ENCODE results near the gene AXDND1. TPM values are rescaled to one million over a fixed set of nuclear protein-coding genes. Genes with fewer than 3 reads are reported as not detected.

AXDND1 gene
- total and polyA plus RNA-seq, 9 of the 15 experiments (the other 6 are each of a cell fraction or from before 2014, with no cell fraction given): 0.03 to 0.13 (median 0.06) TPM; not detected in 5

DNA sequence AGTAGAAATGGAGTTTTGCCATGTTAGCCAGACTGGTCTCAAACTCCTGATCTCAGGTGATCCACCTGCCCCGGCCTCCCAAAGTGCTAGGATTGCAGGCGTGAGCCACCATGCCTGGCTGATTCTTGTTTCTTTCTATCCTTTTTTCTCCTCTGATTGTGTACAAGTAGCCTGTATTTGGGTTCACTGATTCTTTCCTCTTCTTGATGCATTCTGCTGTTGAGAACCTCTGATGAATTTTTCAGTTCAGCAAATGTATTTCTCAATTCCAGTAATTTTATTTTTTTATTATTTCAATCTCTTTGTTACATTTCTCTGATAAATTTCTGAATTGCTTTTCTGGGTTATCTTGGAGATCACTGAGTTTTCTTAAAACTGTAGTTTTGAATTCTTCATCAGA, 58.8 kb downstream of the AXDND1 start:
- in situ Hi-C loops (cut with MboI): no loop called here
- H3K79me2 ChIP-seq (ENCODE audit: control insufficient read depth, insufficient read depth, low read length): no peaks in the 10 kb centered on the region
- H3K9me3 ChIP-seq (replicated peaks; ENCODE audit: control insufficient read depth, insufficient read depth, low read depth, low read length): no peaks in the 10 kb centered on the region; the same call in 1 of the 2 replicates
- no peak overlapping the region for H3K4me3 ChIP-seq
- H3K9me1 ChIP-seq (ENCODE audit: control insufficient read depth, insufficient read depth, low read length): no peaks in the 10 kb centered on the region
- BruUV-seq (replicated peaks): no TSS peak
- ATAC-seq (no peak), DNase-seq (ENCODE audit: extremely low read depth in 1 of 4, low spot score in 3 of 4) (no peak), FAIRE-seq (no peak)
- no peak overlapping the region for H3K4me2 ChIP-seq (ENCODE audit: insufficient read depth, low read length)
- WGBS (ENCODE audit: insufficient coverage, low coverage, missing lambda C conversion rate): 0% methylated on average over 2 of the region's 2 CpGs
- no peak overlapping the region for H3K9ac ChIP-seq (ENCODE audit: insufficient read depth in 1 of 2, low read depth in 2 of 2, low read length in 2 of 2)
- no peak overlapping the region for H3K27ac ChIP-seq (ENCODE audit: extremely low read depth, low read depth, low read length)
- POLR2A ChIA-PET: no interaction called here
- H3K4me1 ChIP-seq (replicated peaks in 1 of 2; ENCODE audit: control insufficient read depth in 2 of 2, insufficient read depth in 2 of 2, low read length in 2 of 2): no peaks in the 10 kb centered on the region
- no peaks in the 10 kb centered on the region for H4K20me1 ChIP-seq (replicated peaks; ENCODE audit: control insufficient read depth, insufficient read depth, low read length)
- H2AFZ ChIP-seq (ENCODE audit: low read depth, low read length): no peak overlapping the region
- TF ChIP-seq PRMT5 (CRISPR knock-in tag; IDR thresholded peaks at IDR 0.05): no peak
- no peak for TF ChIP-seq TCFL5 (CRISPR knock-in tag; conservative IDR thresholded peaks at IDR 0.05)
- TF ChIP-seq TRIM28 (IDR thresholded peaks at IDR 0.05): peak; percentile 62; the same call in 1 of the 2 replicates
- H3K36me3 ChIP-seq (ENCODE audit: control insufficient read depth, insufficient read depth, low read length): no peaks in the 10 kb centered on the region
- CTCF ChIA-PET (ENCODE audit: low intra/inter-chr PET ratio): no interaction called here
- H3K27me3 ChIP-seq (ENCODE audit: control insufficient read depth in 2 of 2, insufficient read depth in 2 of 2, low read length in 2 of 2): peaks cover 0 to 2% of the 10 kb centered on the region in 2 experiments; a peak in 1 of 5 replicates
- intact Hi-C loops (cut with micrococcal nuclease): no loop called here

GRCh38 chr1:179425186-179425585, 59.4 kb downstream of the AXDND1 start:
- ATAC-seq: no peak
- no peak for FAIRE-seq
- BruUV-seq (replicated peaks): no TSS peak
- Histone ChIP-seq H3K27me3 (ENCODE audit: control insufficient read depth in 2 of 2, insufficient read depth in 2 of 2, low read length in 2 of 2) (peaks cover 0 to 2% of the 10 kb centered on the region in 2 experiments; a peak in 1 of 5 replicates), H3K4me1 (replicated peaks in 1 of 2; ENCODE audit: control insufficient read depth in 2 of 2, insufficient read depth in 2 of 2, low read length in 2 of 2) (no peaks in the 10 kb centered on the region), H2AFZ (ENCODE audit: low read depth, low read length) (no peak overlapping the region), H3K9ac (ENCODE audit: insufficient read depth in 1 of 2, low read depth in 2 of 2, low read length in 2 of 2) (no peak overlapping the region), H4K20me1 (replicated peaks; ENCODE audit: control insufficient read depth, insufficient read depth, low read length) (no peaks in the 10 kb centered on the region), H3K27ac (ENCODE audit: extremely low read depth, low read depth, low read length) (no peak overlapping the region), H3K9me1 (ENCODE audit: control insufficient read depth, insufficient read depth, low read length) (no peaks in the 10 kb centered on the region), H3K79me2 (ENCODE audit: control insufficient read depth, insufficient read depth, low read length) (no peaks in the 10 kb centered on the region), H3K9me3 (replicated peaks; ENCODE audit: control insufficient read depth, insufficient read depth, low read depth, low read length) (no peaks in the 10 kb centered on the region; the same call in 1 of the 2 replicates), H3K36me3 (ENCODE audit: control insufficient read depth, insufficient read depth, low read length) (no peaks in the 10 kb centered on the region), H3K4me2 (ENCODE audit: insufficient read depth, low read length) (no peak overlapping the region), H3K4me3 (no peak overlapping the region)
- no peak for DNase-seq (ENCODE audit: extremely low read depth in 1 of 4, low spot score in 3 of 4)
- TF ChIP-seq ZNF592 (IDR thresholded peaks at IDR 0.05) (no peak), ZNF561 (CRISPR knock-in tag; conservative IDR thresholded peaks at IDR 0.05) (no peak), BRD9 (IDR thresholded peaks at IDR 0.05; ENCODE audit: low read depth, partially characterized antibody) (no peak)
- in situ Hi-C loops (cut with MboI) (no loop called here), intact Hi-C loops (cut with micrococcal nuclease) (no loop called here)
- ChIA-PET CTCF (ENCODE audit: low intra/inter-chr PET ratio) (no interaction called here), POLR2A (no interaction called here)

All from K562 (cell line).